ENCODE data around the gene STK32A.

STK32A gene

DNA sequence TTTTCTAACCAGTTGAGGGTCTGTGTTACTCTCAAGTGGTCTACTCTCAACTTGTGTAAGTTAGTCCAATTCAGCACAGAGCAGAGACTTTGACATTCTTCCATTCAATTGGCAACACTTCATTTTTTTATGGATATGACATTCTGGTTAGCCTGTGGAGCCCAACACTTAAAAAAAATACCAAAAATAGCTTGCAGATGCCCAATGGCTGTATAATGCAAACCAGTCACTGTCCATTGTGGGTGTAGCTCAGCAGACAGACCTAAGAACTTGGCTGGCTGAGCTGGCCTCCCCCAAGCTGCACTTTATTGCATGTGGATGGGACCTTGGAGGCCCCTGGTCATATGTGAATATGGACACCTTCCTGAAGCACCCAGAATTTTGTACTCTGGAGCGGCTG lies 171.8 kb downstream of the STK32A start:
- no peaks in the 10 kb centered on the region; the same call in 1 of the 2 replicates for H3K4me1 ChIP-seq (ENCODE audit: control insufficient read depth, insufficient read depth, low read length)
- no peak overlapping the region for H3K9ac ChIP-seq (ENCODE audit: low read length)
- H3K27me3 ChIP-seq (ENCODE audit: control insufficient read depth, insufficient read depth, low read length): no peaks in the 10 kb centered on the region
- H3K27ac ChIP-seq (ENCODE audit: low read depth, low read length): no peak overlapping the region
- no peak overlapping the region for H3K4me3 ChIP-seq (ENCODE audit: low read depth, low read length)
- peaks cover 97% of the 10 kb centered on the region for H3K36me3 ChIP-seq (ENCODE audit: control insufficient read depth, insufficient read depth, low read length)
- H3K9me3 ChIP-seq (ENCODE audit: control insufficient read depth, insufficient read depth, low read depth, low read length): no peaks in the 10 kb centered on the region

- Histone ChIP-seq H3K36me3 (ENCODE audit: control insufficient read depth, insufficient read depth, low read length) (peaks cover 97% of the 10 kb centered on the region), H3K4me1 (ENCODE audit: control insufficient read depth, insufficient read depth, low read length) (no peaks in the 10 kb centered on the region; the same call in 1 of the 2 replicates)
Measured at GRCh38 chr5:147407094-147407681, 172.4 kb downstream of the STK32A start.

GRCh38 chr5:147408980-147409379 lies 174.2 kb downstream of the STK32A start:
- H3K9ac ChIP-seq (ENCODE audit: low read length): no peak overlapping the region
- H3K36me3 ChIP-seq (ENCODE audit: control insufficient read depth, insufficient read depth, low read length): peaks cover 100% of the 10 kb centered on the region
- H3K27me3 ChIP-seq (ENCODE audit: control insufficient read depth, insufficient read depth, low read length): no peaks in the 10 kb centered on the region
- no peaks in the 10 kb centered on the region for H3K9me3 ChIP-seq (ENCODE audit: control insufficient read depth, insufficient read depth, low read depth, low read length)
- no peaks in the 10 kb centered on the region; the same call in 1 of the 2 replicates for H3K4me1 ChIP-seq (ENCODE audit: control insufficient read depth, insufficient read depth, low read length)
- no peak overlapping the region for H3K27ac ChIP-seq (ENCODE audit: low read depth, low read length)
- H3K4me3 ChIP-seq (ENCODE audit: low read depth, low read length): no peak overlapping the region

More at GRCh38 chr5:147407094-147407681, 172.4 kb downstream of the STK32A start:
- Histone ChIP-seq H3K9me3 (ENCODE audit: control insufficient read depth, insufficient read depth, low read depth, low read length) (no peaks in the 10 kb centered on the region), H3K4me3 (ENCODE audit: low read depth, low read length) (no peak overlapping the region), H3K27me3 (ENCODE audit: control insufficient read depth, insufficient read depth, low read length) (no peaks in the 10 kb centered on the region), H3K9ac (ENCODE audit: low read length) (no peak overlapping the region), H3K27ac (ENCODE audit: low read depth, low read length) (no peak overlapping the region)

DNA sequence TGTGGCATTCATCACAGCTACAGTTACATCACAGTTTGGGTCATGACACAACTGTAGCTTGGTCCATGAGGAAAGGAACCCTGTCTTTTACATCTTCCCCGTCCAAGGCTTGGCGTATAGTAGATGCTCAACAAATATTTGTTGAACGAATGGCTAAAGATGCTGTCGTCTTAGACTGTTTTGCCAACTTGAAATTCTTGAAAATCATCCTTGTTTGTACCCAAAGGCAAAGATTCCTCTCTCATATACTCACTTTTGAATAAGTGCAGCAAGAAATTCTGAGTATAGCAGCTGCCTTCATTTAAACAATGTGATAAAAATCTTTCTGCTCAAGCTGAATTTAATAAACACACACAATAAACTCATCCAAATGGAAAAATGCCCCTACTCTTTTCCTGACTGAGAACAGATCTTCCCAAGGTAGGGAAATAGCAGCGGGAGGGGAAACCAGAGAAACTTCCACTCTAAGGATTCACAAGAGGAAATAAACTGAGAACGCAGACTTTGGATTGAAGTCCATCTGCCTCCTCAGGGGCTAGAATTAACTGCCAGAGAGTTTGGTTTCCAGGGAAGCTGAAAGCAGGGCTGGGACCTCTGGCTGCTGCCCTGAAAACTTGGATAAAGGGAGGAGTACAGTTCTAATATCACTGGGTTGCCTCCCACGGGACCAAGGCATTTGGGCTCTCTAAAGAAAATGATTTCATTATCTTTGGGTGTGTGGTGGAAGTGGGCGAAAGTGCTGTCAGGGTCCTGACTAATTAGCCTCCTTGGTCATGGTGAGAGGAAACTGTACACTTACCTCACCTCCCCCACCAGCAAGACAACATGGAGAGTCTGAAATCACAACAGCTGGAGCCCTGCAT lies 175.9 kb downstream of the STK32A start:
- H3K4me3 ChIP-seq (ENCODE audit: low read depth, low read length): no peak overlapping the region
- no peak overlapping the region for H3K9ac ChIP-seq (ENCODE audit: low read length)
- peaks cover 100% of the 10 kb centered on the region for H3K36me3 ChIP-seq (ENCODE audit: control insufficient read depth, insufficient read depth, low read length)
- H3K27me3 ChIP-seq (ENCODE audit: control insufficient read depth, insufficient read depth, low read length): no peaks in the 10 kb centered on the region
- no peaks in the 10 kb centered on the region; the same call in 1 of the 2 replicates for H3K4me1 ChIP-seq (ENCODE audit: control insufficient read depth, insufficient read depth, low read length)
- H3K27ac ChIP-seq (ENCODE audit: low read depth, low read length): no peak overlapping the region
- H3K9me3 ChIP-seq (ENCODE audit: control insufficient read depth, insufficient read depth, low read depth, low read length): no peaks in the 10 kb centered on the region

- H3K4me3 ChIP-seq (ENCODE audit: low read depth, low read length): no peak overlapping the region
Measured at GRCh38 chr5:147411359-147412319, 176.8 kb downstream of the STK32A start.

GRCh38 chr5:147412561-147412960 lies 177.7 kb downstream of the STK32A start:
- Histone ChIP-seq H3K27ac (ENCODE audit: low read depth, low read length) (no peak overlapping the region), H3K4me1 (ENCODE audit: control insufficient read depth, insufficient read depth, low read length) (no peaks in the 10 kb centered on the region; the same call in 1 of the 2 replicates), H3K9me3 (ENCODE audit: control insufficient read depth, insufficient read depth, low read depth, low read length) (no peaks in the 10 kb centered on the region), H3K9ac (ENCODE audit: low read length) (no peak overlapping the region), H3K4me3 (ENCODE audit: low read depth, low read length) (no peak overlapping the region), H3K36me3 (ENCODE audit: control insufficient read depth, insufficient read depth, low read length) (peaks cover 100% of the 10 kb centered on the region), H3K27me3 (ENCODE audit: control insufficient read depth, insufficient read depth, low read length) (no peaks in the 10 kb centered on the region)

More at GRCh38 chr5:147411359-147412319, 176.8 kb downstream of the STK32A start:
- no peaks in the 10 kb centered on the region; the same call in 1 of the 2 replicates for H3K4me1 ChIP-seq (ENCODE audit: control insufficient read depth, insufficient read depth, low read length)
- no peaks in the 10 kb centered on the region for H3K9me3 ChIP-seq (ENCODE audit: control insufficient read depth, insufficient read depth, low read depth, low read length)
- no peaks in the 10 kb centered on the region for H3K27me3 ChIP-seq (ENCODE audit: control insufficient read depth, insufficient read depth, low read length)
- H3K27ac ChIP-seq (ENCODE audit: low read depth, low read length): no peak overlapping the region
- peaks cover 100% of the 10 kb centered on the region for H3K36me3 ChIP-seq (ENCODE audit: control insufficient read depth, insufficient read depth, low read length)
- no peak overlapping the region for H3K9ac ChIP-seq (ENCODE audit: low read length)

GRCh38 chr5:147413266-147413665 lies 178.4 kb downstream of the STK32A start:
- Histone ChIP-seq H3K36me3 (ENCODE audit: control insufficient read depth, insufficient read depth, low read length) (peaks cover 100% of the 10 kb centered on the region), H3K9me3 (ENCODE audit: control insufficient read depth, insufficient read depth, low read depth, low read length) (no peaks in the 10 kb centered on the region), H3K9ac (ENCODE audit: low read length) (no peak overlapping the region), H3K4me3 (ENCODE audit: low read depth, low read length) (no peak overlapping the region), H3K27ac (ENCODE audit: low read depth, low read length) (no peak overlapping the region), H3K27me3 (ENCODE audit: control insufficient read depth, insufficient read depth, low read length) (no peaks in the 10 kb centered on the region), H3K4me1 (ENCODE audit: control insufficient read depth, insufficient read depth, low read length) (no peaks in the 10 kb centered on the region; the same call in 1 of the 2 replicates)

GRCh38 chr5:147415651-147416050 lies 180.8 kb downstream of the STK32A start:
- H3K4me3 ChIP-seq (ENCODE audit: low read depth, low read length): no peak overlapping the region
- H3K27ac ChIP-seq (ENCODE audit: low read depth, low read length): no peak overlapping the region
- no peaks in the 10 kb centered on the region for H3K9me3 ChIP-seq (ENCODE audit: control insufficient read depth, insufficient read depth, low read depth, low read length)
- H3K4me1 ChIP-seq (ENCODE audit: control insufficient read depth, insufficient read depth, low read length): no peaks in the 10 kb centered on the region; the same call in 1 of the 2 replicates
- H3K27me3 ChIP-seq (ENCODE audit: control insufficient read depth, insufficient read depth, low read length): no peaks in the 10 kb centered on the region
- no peak overlapping the region for H3K9ac ChIP-seq (ENCODE audit: low read length)
- peaks cover 98% of the 10 kb centered on the region for H3K36me3 ChIP-seq (ENCODE audit: control insufficient read depth, insufficient read depth, low read length)

GRCh38 chr5:147417135-147417813 lies 182.4 kb downstream of the STK32A start:
- Histone ChIP-seq H3K27me3 (ENCODE audit: control insufficient read depth, insufficient read depth, low read length) (no peaks in the 10 kb centered on the region), H3K4me1 (ENCODE audit: control insufficient read depth, insufficient read depth, low read length) (no peaks in the 10 kb centered on the region; the same call in 1 of the 2 replicates), H3K36me3 (ENCODE audit: control insufficient read depth, insufficient read depth, low read length) (peaks cover 84% of the 10 kb centered on the region), H3K27ac (ENCODE audit: low read depth, low read length) (no peak overlapping the region), H3K9me3 (ENCODE audit: control insufficient read depth, insufficient read depth, low read depth, low read length) (no peaks in the 10 kb centered on the region), H3K4me3 (ENCODE audit: low read depth, low read length) (no peak overlapping the region), H3K9ac (ENCODE audit: low read length) (no peak overlapping the region)

GRCh38 chr5:147418613-147419012 lies 183.8 kb downstream of the STK32A start:
- Histone ChIP-seq H3K9ac (ENCODE audit: low read length) (no peak overlapping the region), H3K27me3 (ENCODE audit: control insufficient read depth, insufficient read depth, low read length) (no peaks in the 10 kb centered on the region), H3K27ac (ENCODE audit: low read depth, low read length) (no peak overlapping the region), H3K4me1 (ENCODE audit: control insufficient read depth, insufficient read depth, low read length) (no peaks in the 10 kb centered on the region; the same call in 1 of the 2 replicates), H3K4me3 (ENCODE audit: low read depth, low read length) (no peak overlapping the region), H3K9me3 (ENCODE audit: control insufficient read depth, insufficient read depth, low read depth, low read length) (no peaks in the 10 kb centered on the region), H3K36me3 (ENCODE audit: control insufficient read depth, insufficient read depth, low read length) (peaks cover 81% of the 10 kb centered on the region)
